Measurements from ENCODE around the gene SEMA3D.
"Not testable (repeated sequence)": the region's sequence is repeated elsewhere in the genome, so short reads cannot be mapped to it uniquely, and the experiment has no call there.

Gene SEMA3D

DNA sequence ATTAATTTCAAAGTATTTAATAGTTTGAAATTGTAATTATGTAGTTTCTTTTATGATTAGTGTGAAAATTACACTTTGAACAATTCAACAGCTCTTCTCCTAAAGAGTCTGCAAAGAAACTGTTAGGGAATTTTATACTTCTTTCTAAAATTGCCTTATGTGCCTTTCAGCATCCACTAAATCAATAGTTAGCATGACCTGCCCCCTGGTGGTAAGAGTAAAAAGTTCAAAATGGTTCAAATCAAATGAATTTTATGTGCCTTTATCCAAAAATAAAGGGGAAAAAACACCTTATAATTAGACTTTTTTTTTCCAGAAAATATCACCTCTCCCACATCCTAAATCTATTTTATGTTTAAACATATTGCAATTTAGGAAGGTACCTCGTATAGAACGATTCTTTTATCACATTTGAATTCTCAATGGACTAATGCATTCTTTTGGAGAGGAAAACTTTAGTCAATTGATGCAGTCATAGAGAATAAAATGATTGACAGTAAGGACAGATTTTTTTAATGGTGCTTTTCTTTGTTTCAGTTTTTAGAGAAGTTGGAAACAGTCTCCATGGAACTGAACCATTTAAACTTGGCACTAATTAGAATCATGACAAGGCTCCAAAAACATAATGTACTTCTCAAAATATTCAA lies 163.7 kb downstream of the SEMA3D start:
- DNase-seq = peak; percentile 45

DNA sequence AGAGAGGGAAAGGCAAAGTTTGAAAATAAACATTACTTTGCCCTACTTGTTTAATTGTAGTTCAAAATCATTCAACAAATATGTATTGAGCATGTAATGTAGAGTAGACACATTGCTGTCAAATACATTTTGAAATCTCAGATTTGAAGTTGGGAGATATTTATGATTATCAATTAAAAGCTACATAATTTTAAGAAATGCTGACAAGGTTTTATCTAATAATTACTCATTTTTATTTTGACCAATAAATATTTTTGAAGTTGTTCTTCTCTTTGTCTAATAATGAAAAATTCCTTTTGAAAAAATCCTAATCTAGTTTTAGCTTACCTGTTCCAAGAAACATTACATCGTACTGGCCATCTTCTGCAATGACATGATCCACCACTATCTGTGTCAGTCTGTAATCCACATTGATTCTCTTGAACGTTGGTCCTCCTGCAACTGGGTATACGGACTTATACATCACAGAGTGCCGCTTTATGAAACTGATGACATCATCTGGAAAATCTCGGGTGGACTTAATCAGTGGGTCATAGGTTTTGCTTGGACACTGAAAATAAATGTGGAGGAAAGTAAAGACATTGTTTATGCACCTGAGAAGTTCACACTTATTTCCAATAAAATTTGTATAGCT lies 164.7 kb downstream of the SEMA3D start:
- no peak for DNase-seq

DNA sequence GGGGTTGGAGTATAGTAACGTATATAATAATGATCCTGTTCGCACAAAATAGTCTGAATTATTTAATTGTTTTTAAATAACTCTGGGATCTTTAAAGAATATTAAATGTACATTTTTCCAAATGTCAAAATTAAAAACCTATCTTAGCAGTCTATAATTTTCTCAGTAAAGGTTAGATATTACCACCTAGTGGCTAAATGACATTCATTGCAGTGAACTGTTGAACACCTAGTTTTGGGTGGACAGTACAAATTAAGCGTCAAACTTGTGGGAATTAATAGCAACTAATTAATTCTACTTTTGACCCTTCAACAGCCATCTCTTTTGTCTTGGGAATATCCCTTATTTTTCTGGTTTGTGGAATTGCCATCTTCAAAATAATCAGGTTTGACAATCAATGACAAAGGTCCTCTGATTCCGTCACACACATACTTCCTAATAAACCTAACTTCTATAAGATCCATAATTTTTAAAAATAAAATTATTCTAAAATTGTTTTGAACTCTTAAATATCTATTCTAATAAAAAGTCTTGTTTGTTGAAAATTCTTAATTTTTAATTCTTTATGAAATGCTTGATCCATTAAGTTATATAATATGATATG lies 165.7 kb downstream of the SEMA3D start:
- DNase-seq = no peak

DNA sequence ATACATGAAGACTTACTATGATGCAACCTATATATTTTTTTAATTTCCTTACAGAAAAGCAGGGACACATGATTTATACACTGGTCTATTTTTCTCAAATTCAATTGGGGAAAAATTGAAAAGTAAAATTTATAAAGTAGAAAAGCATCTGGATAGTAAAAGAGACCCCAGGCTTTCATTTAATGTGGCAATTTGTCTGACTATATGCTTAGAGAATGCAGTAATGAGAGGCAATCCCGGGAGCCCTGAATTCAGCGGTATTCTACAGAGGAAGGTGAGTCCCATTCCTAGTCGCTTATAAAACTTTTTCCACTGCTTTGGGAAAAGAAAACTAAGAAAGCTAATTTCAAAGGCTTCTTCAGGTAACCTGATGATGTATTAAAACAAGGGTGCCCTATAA lies 167.1 kb downstream of the SEMA3D start:
- DNase-seq = no peak

DNA sequence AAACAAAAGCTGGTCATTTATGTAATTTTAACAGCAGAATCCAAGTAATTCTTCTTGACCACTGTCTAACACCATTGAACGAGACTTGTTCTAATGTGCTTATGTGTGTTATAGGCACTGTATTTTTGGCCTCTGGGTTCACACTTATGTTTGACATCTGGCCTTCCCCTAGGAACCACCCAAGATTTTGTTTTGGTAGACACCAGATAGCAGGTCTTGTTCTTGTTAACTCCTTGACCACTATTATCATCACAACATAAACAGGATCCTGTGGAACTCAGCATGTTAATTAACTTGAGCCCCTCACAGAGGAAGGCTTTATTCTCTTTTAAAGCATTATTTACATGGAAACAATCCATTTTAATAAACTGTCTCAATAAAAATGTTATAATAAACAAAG lies 167.7 kb downstream of the SEMA3D start:
- DNase-seq = no peak

DNA sequence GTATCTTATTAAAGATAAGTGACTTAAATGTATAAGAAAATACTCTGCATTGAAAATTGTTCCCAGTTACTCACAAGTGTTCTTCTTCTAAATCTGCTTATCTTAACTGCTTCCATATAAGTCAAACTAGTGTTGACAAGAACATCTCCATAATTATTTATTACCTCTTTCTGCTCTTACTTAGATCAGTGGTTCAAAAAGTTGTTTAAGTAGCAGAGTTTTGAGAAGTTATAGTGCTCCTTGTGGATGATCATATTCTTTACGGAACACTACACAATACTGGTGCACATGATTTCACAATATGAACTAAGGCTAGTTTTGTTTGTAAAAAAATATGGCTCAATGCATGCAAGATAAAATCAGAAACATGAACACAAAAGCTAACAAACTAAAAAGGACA lies 168.4 kb downstream of the SEMA3D start:
- DNase-seq = no peak

DNA sequence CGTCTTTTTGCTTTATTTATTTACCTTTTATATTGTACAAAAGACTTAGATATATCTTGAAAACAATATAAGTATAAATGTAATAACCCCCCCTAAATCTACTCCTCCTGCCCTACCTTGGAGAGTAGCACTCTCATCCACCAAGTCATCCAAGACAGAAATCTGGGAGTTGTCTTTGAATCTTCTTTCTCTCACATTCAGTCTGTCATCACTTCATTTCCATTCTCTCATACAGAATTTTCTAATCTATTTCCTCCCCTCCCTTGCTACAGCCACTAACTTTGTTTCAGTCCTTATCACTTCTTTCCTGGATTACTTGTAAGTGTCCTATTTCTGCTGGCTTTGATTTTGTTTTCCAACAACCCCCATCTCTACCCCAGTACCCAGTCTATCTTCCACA lies 170.6 kb downstream of the SEMA3D start:
- no peak for DNase-seq

DNA sequence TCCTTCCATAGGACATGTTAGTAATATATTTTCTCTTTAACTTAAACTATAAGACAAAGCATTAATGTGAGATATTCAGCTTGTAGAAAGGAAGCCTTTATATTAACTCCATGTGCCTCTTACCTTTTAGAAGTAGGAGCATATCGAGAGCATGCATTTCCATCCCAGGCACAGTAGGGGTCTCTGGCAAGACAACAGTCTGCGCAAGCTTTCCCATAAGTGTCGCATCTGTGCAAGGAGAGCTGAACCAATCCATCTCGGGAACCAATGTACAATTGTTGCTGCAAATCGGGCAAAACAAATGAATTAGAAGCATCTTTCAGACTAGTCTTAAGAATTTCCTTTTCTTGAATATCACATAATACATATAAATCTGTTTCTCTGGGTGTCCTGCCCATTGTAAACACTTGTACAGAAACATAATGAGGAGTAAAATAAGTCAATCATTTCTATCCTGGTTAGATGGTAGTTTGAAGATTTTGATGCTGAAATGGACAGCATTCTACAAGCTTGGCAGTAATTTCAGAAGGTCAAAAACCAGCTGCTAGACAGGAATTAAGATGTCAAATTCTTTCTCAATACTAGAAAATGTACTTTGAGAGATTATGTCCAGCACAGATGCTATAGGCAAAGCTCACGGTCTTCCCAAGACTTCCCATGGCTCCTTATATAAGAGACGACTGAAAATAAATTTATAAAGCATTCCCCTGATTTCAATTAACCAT lies 171.8 kb downstream of the SEMA3D start:
- DNase-seq = no peak

DNA sequence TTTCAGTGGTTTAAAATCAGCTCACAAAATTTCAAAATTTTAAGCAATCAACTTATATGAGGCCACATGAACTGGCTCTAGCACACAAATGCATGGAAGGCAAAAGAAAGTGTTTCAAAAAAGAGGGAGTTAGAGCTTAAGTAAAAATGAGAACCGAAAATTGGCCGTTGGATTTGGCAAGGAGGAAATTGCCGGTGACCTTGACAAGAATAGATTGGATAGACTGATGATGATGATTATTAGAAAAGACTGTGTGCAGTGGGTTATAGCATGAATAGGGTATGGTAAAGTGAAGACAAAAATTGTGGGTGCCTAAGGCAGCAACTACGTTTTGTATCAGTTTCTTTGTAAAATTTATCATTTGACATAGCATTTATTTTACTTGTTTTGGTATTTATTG lies 175.7 kb downstream of the SEMA3D start:
- no peak for DNase-seq

DNA sequence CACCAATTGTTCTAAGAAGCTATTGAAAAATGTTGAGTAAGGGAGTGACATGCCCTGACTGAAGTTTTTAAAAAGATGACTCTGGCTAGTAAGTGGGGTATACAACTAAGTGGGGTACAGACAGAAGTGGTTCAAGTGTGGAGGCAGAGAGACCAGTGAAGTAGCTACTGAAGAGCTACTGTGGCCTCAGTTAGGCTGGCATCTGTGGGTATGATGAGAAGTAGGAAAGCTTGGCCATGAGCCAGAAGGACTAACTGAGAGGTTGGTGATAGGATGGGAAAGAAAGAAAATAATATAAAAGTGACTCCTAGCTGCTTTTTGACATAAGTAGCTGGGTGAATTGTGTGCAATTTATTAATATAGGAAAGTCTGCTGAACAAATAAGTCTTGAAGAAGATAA lies 176.6 kb downstream of the SEMA3D start:
- no peak for DNase-seq

DNA sequence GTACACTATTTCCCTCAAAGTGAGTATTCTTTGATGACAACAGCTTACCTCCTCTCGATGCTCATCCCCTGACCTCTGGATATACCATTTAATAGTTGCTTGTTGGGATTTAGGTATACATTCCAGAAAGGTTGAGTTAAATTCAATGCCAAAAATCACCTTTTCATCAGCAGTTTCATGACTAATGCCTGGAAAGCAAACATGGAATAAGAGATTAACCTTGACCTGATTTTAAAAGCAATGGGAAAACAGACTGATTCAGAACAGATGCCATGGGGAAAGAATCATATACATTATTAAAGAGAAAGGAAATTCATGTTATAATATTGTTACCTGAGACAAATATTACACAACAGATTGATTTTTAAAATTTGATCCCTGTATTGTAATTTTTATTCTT lies 180.1 kb downstream of the SEMA3D start:
- no peak for DNase-seq

DNA sequence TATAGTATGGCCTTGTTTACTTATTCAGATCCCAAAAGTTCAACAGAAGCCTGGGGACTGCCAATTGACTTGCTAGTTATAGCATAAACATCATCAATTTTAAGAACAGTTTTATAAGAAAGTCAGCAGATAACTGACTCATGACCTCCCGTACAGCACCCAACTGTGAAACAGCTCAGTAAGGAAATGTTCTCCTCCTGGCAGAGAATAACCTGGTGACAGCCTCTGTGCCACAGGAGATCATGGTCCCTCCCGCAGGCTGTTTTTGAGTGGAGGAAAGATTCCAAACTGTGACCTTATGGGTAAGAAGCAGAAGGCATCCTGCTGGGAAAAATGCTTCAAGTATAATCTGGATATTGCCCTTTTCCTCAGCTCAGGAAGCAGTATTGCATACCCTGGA lies 182.5 kb downstream of the SEMA3D start:
- no peak for DNase-seq

DNA sequence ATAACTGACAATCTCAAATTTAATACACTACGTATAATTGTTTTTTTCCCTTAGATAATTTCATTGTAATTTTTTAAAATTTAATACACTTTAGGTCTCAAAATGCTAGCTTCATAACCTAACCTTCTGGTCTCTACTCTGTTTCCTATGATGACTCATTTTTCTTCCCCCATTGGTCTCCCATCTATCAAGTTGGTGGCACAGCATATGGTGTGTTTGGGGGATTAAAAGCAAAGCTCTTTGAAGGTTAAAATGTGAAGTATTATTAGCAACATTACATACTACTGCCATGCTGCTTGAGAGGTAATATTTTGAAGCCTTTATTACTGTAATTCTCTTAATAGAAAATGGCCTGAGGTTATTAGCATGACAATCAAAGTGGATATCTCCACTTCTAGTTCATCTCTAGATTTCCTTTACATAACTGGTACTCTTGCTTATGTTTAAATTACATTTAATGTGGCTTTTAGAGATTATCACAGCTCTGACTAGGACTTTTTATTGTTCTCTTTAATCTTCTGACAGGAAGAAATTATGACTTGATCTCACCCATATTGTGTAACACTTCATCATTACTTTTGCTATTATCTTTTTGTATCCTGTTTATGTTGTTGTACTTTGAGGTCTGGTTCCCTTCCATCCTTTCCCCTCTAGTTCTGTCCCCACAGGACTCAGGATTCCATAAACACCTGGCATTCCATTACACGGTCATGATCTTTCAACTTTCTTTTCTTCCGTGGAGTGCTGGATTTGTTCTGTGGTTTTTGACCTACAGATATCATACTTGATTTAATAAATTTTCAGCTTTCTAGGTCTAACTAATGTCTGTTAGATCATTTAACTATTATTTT lies 185.1 kb downstream of the SEMA3D start:
- DNase-seq = no peak

DNA sequence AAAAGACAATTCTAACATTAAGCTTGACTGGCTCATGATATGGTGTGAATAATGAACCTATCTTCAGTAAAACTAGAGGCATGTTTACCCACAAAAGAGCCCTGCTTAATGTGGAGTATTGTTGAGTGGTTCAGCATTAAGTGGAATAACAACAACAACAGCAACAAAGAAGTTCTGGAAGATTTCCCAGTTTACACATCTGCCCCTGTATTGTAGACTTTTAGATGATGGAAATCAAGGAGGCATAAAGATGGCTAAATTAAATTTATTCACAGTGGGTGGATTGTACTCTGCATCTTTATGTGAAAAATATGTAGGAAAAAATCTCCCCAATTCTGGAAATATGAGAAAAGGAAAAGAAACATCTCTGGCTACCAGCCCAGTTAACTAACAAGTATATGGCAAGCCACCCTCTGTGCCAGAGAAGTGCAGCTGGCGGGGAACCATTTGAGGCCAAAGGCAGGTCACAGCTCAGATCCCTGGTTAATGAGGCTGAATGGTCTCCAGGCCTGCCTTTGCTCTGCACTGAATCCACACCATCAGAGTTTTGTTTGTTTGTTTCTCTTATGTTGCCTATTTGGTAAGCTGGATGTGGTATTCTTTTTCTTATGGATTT lies 186.0 kb downstream of the SEMA3D start:
- DNase-seq = no peak

DNA sequence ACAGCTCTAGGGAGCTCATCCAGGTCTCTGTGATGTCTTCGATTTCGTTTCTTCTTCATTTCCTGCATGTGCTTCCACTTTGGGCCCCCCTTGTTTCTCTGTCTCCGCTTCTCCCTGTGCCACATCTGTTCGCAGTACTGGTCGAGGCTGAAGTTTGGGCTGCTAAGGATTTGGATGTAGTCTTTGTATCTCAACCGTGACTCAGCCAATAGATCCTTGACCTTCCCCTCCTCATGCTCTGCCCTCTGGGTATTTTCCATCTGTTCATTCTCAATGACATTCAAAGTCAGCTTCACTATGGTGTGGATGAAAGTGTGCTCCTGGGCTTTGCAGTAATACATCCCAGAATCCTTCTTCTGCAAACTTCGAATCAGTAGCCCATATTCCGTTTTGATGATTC lies 187.4 kb downstream of the SEMA3D start:
- no peak for DNase-seq

DNA sequence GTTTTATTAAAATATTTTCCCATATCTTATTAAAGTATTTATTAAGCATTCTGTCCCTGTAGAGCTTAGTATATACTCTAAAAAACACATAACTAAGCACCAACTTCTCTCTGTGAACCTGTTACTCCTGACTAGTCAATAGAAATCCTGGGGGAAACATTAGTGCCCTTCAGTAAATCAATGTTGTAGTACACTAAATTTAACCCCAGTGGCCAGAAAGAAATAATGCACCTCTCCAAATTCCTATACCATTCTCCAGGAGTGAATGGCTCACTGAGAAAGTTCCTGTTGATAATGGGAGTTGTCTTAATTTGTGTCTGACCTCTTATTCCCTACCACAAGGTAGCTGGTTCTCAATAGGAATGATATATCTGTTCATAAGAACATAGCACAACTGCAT lies 188.2 kb downstream of the SEMA3D start:
- no peak for DNase-seq

DNA sequence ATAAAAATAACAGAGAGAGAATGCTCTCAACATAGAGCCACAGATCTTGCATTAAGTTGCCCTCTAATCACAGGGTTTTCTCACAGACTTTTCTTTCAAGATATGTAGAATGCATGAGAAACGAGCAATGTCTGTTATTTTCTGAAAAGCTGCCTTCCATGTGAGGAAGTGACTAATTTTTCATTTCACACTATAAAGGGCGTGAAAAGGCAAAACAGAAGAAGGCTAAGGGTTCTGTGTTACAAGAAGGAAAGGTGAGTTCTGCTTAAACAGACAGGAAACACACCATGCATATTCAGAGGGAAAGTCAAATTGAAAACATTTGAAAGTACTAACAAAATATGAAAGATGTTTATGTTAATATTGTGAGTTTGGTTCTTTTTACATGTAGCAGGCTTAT lies 189.2 kb downstream of the SEMA3D start:
- peak; percentile 48 for DNase-seq

DNA sequence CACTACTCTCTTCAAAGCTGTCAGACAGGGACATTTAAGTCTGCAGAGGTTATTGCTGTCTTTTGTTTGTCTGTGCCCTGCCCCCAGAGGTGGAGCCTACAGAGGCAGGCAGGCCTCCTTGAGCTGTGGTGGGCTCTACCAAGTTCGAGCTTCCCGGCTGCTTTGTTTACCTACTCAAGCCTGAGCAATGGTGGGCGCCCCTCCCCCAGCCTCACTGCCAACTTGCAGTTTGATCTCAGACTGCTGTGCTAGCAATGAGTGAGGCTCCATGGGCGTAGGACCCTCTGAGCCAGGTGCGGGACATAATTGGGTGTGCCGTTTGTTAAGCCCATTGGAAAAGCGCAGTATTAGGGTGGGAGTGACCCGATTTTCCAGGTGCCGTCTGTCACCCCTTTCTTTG lies 193.9 kb downstream of the SEMA3D start:
- not testable (repeated sequence) for DNase-seq

DNA sequence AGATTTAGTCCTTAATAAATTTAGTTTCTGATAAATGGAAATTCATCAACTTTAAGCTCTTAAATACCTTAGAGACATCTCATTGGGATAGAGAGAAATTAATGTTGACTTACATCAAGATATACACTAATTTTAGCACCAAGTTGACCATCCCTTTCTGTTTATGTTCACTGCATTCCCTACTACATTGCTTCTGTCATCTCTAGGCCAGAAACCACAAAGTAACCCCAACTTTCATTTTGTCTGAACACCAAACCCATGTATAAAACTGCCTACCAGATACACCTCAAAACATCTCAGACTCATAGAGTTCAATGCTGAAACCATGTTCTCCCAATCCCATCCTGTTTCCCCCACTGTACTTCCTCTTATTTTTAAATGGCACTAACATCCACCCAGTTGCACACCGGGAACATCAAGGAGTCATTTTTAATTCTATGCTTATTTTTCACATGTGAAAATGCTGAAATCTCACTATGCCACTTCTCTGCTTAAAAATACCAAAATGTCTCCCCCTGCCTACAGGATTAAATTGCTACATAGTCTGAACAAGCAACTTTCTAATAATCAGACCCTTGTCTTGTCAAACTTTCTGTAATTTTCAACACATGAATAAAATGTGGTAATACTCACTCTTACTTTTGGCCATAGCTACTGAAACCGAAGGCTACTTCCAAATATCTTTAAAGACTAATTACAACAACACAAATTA lies 201.6 kb downstream of the SEMA3D start:
- DNase-seq = no peak

DNA sequence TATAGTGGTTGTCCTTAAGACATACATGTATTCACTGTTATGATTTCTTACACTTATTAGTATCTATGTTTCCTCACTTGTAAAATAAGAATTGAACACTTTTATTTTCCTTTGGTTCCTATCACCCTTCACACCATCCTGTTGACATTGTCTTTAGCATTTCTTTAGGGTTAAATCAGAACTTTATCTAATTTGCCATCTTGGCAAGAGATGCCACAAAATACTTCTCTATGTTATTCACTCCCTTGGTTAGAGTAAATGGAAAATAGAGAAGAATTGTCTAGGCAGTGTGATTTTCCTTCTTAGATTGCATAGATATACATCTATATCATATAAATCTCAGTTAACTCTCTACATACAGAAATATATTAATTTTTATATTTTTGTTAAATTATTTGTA lies 204.7 kb downstream of the SEMA3D start:
- no peak for DNase-seq

DNA sequence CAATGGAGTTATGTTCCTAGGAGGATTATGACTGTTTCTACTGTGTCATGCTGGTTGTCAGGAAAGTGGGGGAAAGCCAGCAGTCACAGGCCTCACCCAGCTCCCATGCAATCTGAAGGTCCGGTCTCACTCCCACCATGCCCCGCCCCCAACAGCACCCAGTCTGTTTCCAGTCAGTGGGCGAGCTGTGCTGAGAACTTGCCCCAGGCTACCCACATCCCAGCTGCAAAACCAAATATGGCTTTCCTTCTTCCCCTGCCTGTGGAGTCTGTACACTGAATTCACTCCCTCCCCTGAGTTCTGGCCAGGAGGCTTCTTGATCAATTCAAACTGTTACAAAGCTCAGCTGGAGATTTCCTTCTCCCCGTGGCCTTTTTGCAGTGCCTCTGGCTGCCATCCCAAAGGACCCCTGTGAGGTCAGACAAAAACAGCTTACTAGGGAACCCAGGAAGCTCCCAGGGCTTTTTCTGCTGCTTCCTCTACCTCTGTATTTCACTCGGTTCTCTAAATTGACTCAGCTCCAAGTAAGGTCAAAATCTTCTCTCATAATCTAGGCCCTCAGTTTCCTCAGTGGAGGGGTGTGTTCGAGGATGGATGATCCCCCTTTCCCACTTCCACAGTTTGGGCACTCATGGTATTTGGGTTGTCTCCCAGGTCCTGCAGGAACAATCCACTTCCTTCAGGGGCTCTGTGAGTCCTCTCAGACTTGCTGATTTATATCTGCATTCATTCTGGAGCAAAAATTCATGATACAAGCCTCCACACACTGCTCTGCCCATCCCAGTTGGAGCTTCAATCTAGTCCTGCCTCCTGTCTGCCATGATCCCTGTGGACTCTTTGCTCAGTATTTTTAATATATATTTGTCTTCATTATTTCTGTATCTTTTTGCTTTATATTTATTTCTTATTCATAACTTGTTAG lies 205.5 kb downstream of the SEMA3D start:
- no peak for DNase-seq
